Measurements from ENCODE around the gene ATP2C2.

The ATP2C2 gene

GRCh38 chr16:84425696-84426095 is 57.4 kb downstream of the ATP2C2 start:
- Histone ChIP-seq H3K27ac (ENCODE audit: low read depth, low read length) (no peak overlapping the region), H3K4me3 (ENCODE audit: low read length) (no peak overlapping the region), H3K4me1 (ENCODE audit: control insufficient read depth, insufficient read depth, low read length) (no peaks in the 10 kb centered on the region), H3K27me3 (ENCODE audit: control insufficient read depth, insufficient read depth, low read length) (no peaks in the 10 kb centered on the region), H3K9ac (ENCODE audit: low read length) (no peak overlapping the region), H3K36me3 (ENCODE audit: control insufficient read depth, insufficient read depth, low read length) (peaks cover 3% of the 10 kb centered on the region)

- Histone ChIP-seq H3K4me1 (ENCODE audit: control insufficient read depth, insufficient read depth, low read length) (no peaks in the 10 kb centered on the region), H3K9ac (ENCODE audit: low read length) (no peak overlapping the region), H3K4me3 (ENCODE audit: low read length) (no peak overlapping the region), H3K36me3 (ENCODE audit: control insufficient read depth, insufficient read depth, low read length) (peaks cover 3% of the 10 kb centered on the region), H3K27me3 (ENCODE audit: control insufficient read depth, insufficient read depth, low read length) (no peaks in the 10 kb centered on the region), H3K27ac (ENCODE audit: low read depth, low read length) (no peak overlapping the region)
These were observed 58.5 kb downstream of the ATP2C2 start for GRCh38 chr16:84426804-84427203.

- peaks cover 3% of the 10 kb centered on the region for H3K36me3 ChIP-seq (ENCODE audit: control insufficient read depth, insufficient read depth, low read length)
- H3K27me3 ChIP-seq (ENCODE audit: control insufficient read depth, insufficient read depth, low read length), result no peaks in the 10 kb centered on the region
- H3K4me3 ChIP-seq (ENCODE audit: low read length), result no peak overlapping the region
- no peak overlapping the region for H3K27ac ChIP-seq (ENCODE audit: low read depth, low read length)
- H3K9ac ChIP-seq (ENCODE audit: low read length), result no peak overlapping the region
- H3K4me1 ChIP-seq (ENCODE audit: control insufficient read depth, insufficient read depth, low read length), result no peaks in the 10 kb centered on the region
These were observed 59.2 kb downstream of the ATP2C2 start for GRCh38 chr16:84427553-84427952.

GRCh38 chr16:84430860-84431259 is 62.5 kb downstream of the ATP2C2 start:
- H3K4me1 ChIP-seq (ENCODE audit: control insufficient read depth, insufficient read depth, low read length), result no peaks in the 10 kb centered on the region

GRCh38 chr16:84434800-84435199 is 66.5 kb downstream of the ATP2C2 start:
- no peaks in the 10 kb centered on the region for H3K36me3 ChIP-seq (ENCODE audit: control insufficient read depth, insufficient read depth, low read length)
- H3K4me3 ChIP-seq (ENCODE audit: low read length), result no peak overlapping the region
- no peaks in the 10 kb centered on the region for H3K27me3 ChIP-seq (ENCODE audit: control insufficient read depth, insufficient read depth, low read length)
- H3K27ac ChIP-seq (ENCODE audit: low read depth, low read length), result no peak overlapping the region
- H3K4me1 ChIP-seq (ENCODE audit: control insufficient read depth, insufficient read depth, low read length), result no peaks in the 10 kb centered on the region
- H3K9ac ChIP-seq (ENCODE audit: low read length), result no peak overlapping the region

More at GRCh38 chr16:84430860-84431259, 62.5 kb downstream of the ATP2C2 start:
- Histone ChIP-seq H3K36me3 (ENCODE audit: control insufficient read depth, insufficient read depth, low read length) (no peaks in the 10 kb centered on the region), H3K4me3 (ENCODE audit: low read length) (no peak overlapping the region), H3K9ac (ENCODE audit: low read length) (no peak overlapping the region), H3K27me3 (ENCODE audit: control insufficient read depth, insufficient read depth, low read length) (no peaks in the 10 kb centered on the region), H3K27ac (ENCODE audit: low read depth, low read length) (no peak overlapping the region)

GRCh38 chr16:84436196-84436595 is 67.9 kb downstream of the ATP2C2 start:
- Histone ChIP-seq H3K36me3 (ENCODE audit: control insufficient read depth, insufficient read depth, low read length) (no peaks in the 10 kb centered on the region), H3K27me3 (ENCODE audit: control insufficient read depth, insufficient read depth, low read length) (no peaks in the 10 kb centered on the region), H3K27ac (ENCODE audit: low read depth, low read length) (no peak overlapping the region), H3K9ac (ENCODE audit: low read length) (no peak overlapping the region), H3K4me1 (ENCODE audit: control insufficient read depth, insufficient read depth, low read length) (no peaks in the 10 kb centered on the region), H3K4me3 (ENCODE audit: low read length) (no peak overlapping the region)

- Histone ChIP-seq H3K36me3 (ENCODE audit: control insufficient read depth, insufficient read depth, low read length) (no peaks in the 10 kb centered on the region), H3K27me3 (ENCODE audit: control insufficient read depth, insufficient read depth, low read length) (no peaks in the 10 kb centered on the region), H3K4me3 (ENCODE audit: low read length) (no peak overlapping the region), H3K4me1 (ENCODE audit: control insufficient read depth, insufficient read depth, low read length) (no peaks in the 10 kb centered on the region), H3K9ac (ENCODE audit: low read length) (no peak overlapping the region), H3K27ac (ENCODE audit: low read depth, low read length) (no peak overlapping the region)
These were observed 70.8 kb downstream of the ATP2C2 start for GRCh38 chr16:84438971-84439696.

- H3K36me3 ChIP-seq (ENCODE audit: control insufficient read depth, insufficient read depth, low read length), result no peaks in the 10 kb centered on the region
- H3K27ac ChIP-seq (ENCODE audit: low read depth, low read length), result no peak overlapping the region
- H3K9ac ChIP-seq (ENCODE audit: low read length), result no peak overlapping the region
- H3K4me1 ChIP-seq (ENCODE audit: control insufficient read depth, insufficient read depth, low read length), result no peaks in the 10 kb centered on the region
- H3K4me3 ChIP-seq (ENCODE audit: low read length), result no peak overlapping the region
- no peaks in the 10 kb centered on the region for H3K27me3 ChIP-seq (ENCODE audit: control insufficient read depth, insufficient read depth, low read length)
These were observed 74.2 kb downstream of the ATP2C2 start for GRCh38 chr16:84442416-84443145.

GRCh38 chr16:84443166-84443802 is 74.9 kb downstream of the ATP2C2 start:
- peak overlapping the region; percentile 32 for H3K4me3 ChIP-seq (ENCODE audit: low read length)
- H3K9ac ChIP-seq (ENCODE audit: low read length), result no peak overlapping the region

GRCh38 chr16:84444476-84444875 is 76.1 kb downstream of the ATP2C2 start:
- Histone ChIP-seq H3K4me3 (ENCODE audit: low read length) (no peak overlapping the region), H3K27ac (ENCODE audit: low read depth, low read length) (no peak overlapping the region), H3K36me3 (ENCODE audit: control insufficient read depth, insufficient read depth, low read length) (no peaks in the 10 kb centered on the region), H3K27me3 (ENCODE audit: control insufficient read depth, insufficient read depth, low read length) (no peaks in the 10 kb centered on the region), H3K4me1 (ENCODE audit: control insufficient read depth, insufficient read depth, low read length) (no peaks in the 10 kb centered on the region), H3K9ac (ENCODE audit: low read length) (no peak overlapping the region)

More at GRCh38 chr16:84443166-84443802, 74.9 kb downstream of the ATP2C2 start:
- Histone ChIP-seq H3K27ac (ENCODE audit: low read depth, low read length) (no peak overlapping the region), H3K27me3 (ENCODE audit: control insufficient read depth, insufficient read depth, low read length) (no peaks in the 10 kb centered on the region), H3K4me1 (ENCODE audit: control insufficient read depth, insufficient read depth, low read length) (no peaks in the 10 kb centered on the region), H3K36me3 (ENCODE audit: control insufficient read depth, insufficient read depth, low read length) (no peaks in the 10 kb centered on the region)

- H3K4me3 ChIP-seq (ENCODE audit: low read length), result no peak overlapping the region
- H3K4me1 ChIP-seq (ENCODE audit: control insufficient read depth, insufficient read depth, low read length), result no peaks in the 10 kb centered on the region
- H3K27ac ChIP-seq (ENCODE audit: low read depth, low read length), result no peak overlapping the region
- H3K9ac ChIP-seq (ENCODE audit: low read length), result no peak overlapping the region
- peaks cover 3% of the 10 kb centered on the region for H3K36me3 ChIP-seq (ENCODE audit: control insufficient read depth, insufficient read depth, low read length)
- no peaks in the 10 kb centered on the region for H3K27me3 ChIP-seq (ENCODE audit: control insufficient read depth, insufficient read depth, low read length)
These were observed 77.7 kb downstream of the ATP2C2 start for GRCh38 chr16:84446084-84446483.

- Histone ChIP-seq H3K4me1 (ENCODE audit: control insufficient read depth, insufficient read depth, low read length) (no peaks in the 10 kb centered on the region), H3K9ac (ENCODE audit: low read length) (no peak overlapping the region), H3K4me3 (ENCODE audit: low read length) (no peak overlapping the region), H3K27ac (ENCODE audit: low read depth, low read length) (no peak overlapping the region), H3K27me3 (ENCODE audit: control insufficient read depth, insufficient read depth, low read length) (no peaks in the 10 kb centered on the region), H3K36me3 (ENCODE audit: control insufficient read depth, insufficient read depth, low read length) (peaks cover 3% of the 10 kb centered on the region)
These were observed 78.5 kb downstream of the ATP2C2 start for GRCh38 chr16:84446596-84447392.
